Breast epithelium (tissue), 3 donors: Measurements from ENCODE around the gene VSIG10L.

ENCODE experiments used
- POLR2AphosphoS5 ChIP-seq, 3 donors: sonication (generic); formaldehyde crosslinking; IDR thresholded peaks; one replicate each; pipeline ENCODE4 v1.6.1; 2017; ENCODE audit warnings: antibody characterized with exemption in 3 of 3
- TF ChIP-seq, protein P1 (sequence below), 3 donors: fragments of 450-650 bp; IDR thresholded peaks; one replicate each; pipeline ENCODE4 v1.5.1; 2016 to 2017; ENCODE audit warnings: antibody characterized with exemption in 3 of 3, mild to moderate bottlenecking in 3 of 3, moderate library complexity in 3 of 3

GRCh38 chr19:51366389-51367254, 24.7 kb upstream of the VSIG10L start:
- TF ChIP-seq, protein P1, sequence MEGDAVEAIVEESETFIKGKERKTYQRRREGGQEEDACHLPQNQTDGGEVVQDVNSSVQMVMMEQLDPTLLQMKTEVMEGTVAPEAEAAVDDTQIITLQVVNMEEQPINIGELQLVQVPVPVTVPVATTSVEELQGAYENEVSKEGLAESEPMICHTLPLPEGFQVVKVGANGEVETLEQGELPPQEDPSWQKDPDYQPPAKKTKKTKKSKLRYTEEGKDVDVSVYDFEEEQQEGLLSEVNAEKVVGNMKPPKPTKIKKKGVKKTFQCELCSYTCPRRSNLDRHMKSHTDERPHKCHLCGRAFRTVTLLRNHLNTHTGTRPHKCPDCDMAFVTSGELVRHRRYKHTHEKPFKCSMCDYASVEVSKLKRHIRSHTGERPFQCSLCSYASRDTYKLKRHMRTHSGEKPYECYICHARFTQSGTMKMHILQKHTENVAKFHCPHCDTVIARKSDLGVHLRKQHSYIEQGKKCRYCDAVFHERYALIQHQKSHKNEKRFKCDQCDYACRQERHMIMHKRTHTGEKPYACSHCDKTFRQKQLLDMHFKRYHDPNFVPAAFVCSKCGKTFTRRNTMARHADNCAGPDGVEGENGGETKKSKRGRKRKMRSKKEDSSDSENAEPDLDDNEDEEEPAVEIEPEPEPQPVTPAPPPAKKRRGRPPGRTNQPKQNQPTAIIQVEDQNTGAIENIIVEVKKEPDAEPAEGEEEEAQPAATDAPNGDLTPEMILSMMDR (IDR thresholded peaks at IDR 0.05) = no peak
- peak in 2 of 3 donors; percentile 29 to 84 for TF ChIP-seq POLR2AphosphoS5 (IDR thresholded peaks at IDR 0.05)
